Transverse colon (tissue), 4 donors: ENCODE results near the gene TPO. TPM values are rescaled to one million over a fixed set of nuclear protein-coding genes. Genes with fewer than 3 reads are reported as not detected.
"Not testable (repeated sequence)": the region's sequence is repeated elsewhere in the genome, so short reads cannot be mapped to it uniquely, and the experiment has no call there.

Experiments
- DNase-seq: peaks from one replicate; pipeline ENCODE4 v3.0.0-alpha.2; 2019
- H3K27ac ChIP-seq, 4 donors: fragments of 200-600 bp; sonication (generic); 2 replicates each; pipeline ENCODE4 v1.5.1; 2016 to 2018; ENCODE audit warnings: inconsistent platforms in 4 of 4
- H3K27me3 ChIP-seq: fragments of 200-600 bp; sonication (generic); 2 replicates; pipeline ENCODE4 v1.5.1; 2017; ENCODE audit warnings: inconsistent platforms
- H3K36me3 ChIP-seq, 4 donors: fragments of 200-600 bp; sonication (generic); 2 replicates each; pipeline ENCODE4 v1.5.1; 2017 to 2019; ENCODE audit warnings: inconsistent platforms in 4 of 4
- H3K4me1 ChIP-seq, 4 donors: fragments of 200-600 bp; sonication (generic); 2 replicates each; pipeline ENCODE4 v1.5.1; 2017 to 2020; ENCODE audit warnings: inconsistent platforms in 4 of 4
- H3K4me3 ChIP-seq, 4 donors: fragments of 200-600 bp; sonication (generic); 1 replicate in 1 of 4; 2 replicates in 3 of 4; pipeline versions ENCODE4 v1.5.1 to v1.6.1; 2017 to 2019; ENCODE audit warnings: inconsistent platforms in 4 of 4
- H3K9me3 ChIP-seq, 2 donors: fragments of 200-600 bp; sonication (generic); 2 replicates each; pipeline ENCODE4 v1.5.1; 2017 to 2019; ENCODE audit warnings: inconsistent platforms in 2 of 2
- CTCF ChIP-seq, 5 experiments: fragments of 200-600 bp in 3 of 5; fragments of 450-650 bp in 2 of 5; sonication (generic) in 3 of 5; IDR thresholded peaks; 1 replicate in 2 of 5; 2 replicates in 3 of 5; pipeline ENCODE4 v1.5.1; 2016 to 2017; ENCODE audit warnings: antibody characterized with exemption in 5 of 5, inconsistent platforms in 3 of 5, mild to moderate bottlenecking in 2 of 5, moderate library complexity in 1 of 5
- EP300 ChIP-seq: sonication (generic); formaldehyde crosslinking; IDR thresholded peaks from one replicate; pipeline ENCODE4 v1.6.1; 2017; ENCODE audit warnings: antibody characterized with exemption, low read depth
- POLR2A ChIP-seq: fragments of 450-650 bp; IDR thresholded peaks from one replicate; pipeline ENCODE4 v1.6.1; 2016; ENCODE audit warnings: antibody characterized with exemption, mild to moderate bottlenecking, moderate library complexity
- POLR2AphosphoS5 ChIP-seq, 3 donors: sonication (generic); formaldehyde crosslinking; IDR thresholded peaks; one replicate each; pipeline ENCODE4 v1.6.1; 2016; ENCODE audit warnings: antibody characterized with exemption in 3 of 3
- WGBS, 2 donors: methylation state at CpG; one replicate each; pipeline ENCODE4 v1.1.5; 2018; ENCODE audit warnings: low coverage in 1 of 2; 5-methylcytosine and 5-hydroxymethylcytosine counted together
- in situ Hi-C, 4 donors: fragments of 200-750 bp; cut with MboI; loops; one replicate each; pipeline versions ENCODE4 v1.15.0 to v1.15.1; 2017; ENCODE audit warnings: low sequenced_read_pairs in 3 of 4, low pct_ligation_motif_present in 1 of 4, low pct_unique_long_range_greater_than_20kb in 1 of 4
- intact Hi-C: fragments of 100-400 bp; cut with DNase I; formaldehyde crosslinking; loops from one replicate; pipeline ENCODE4 v1.15.1; 2023; ENCODE audit warnings: low total_unique reads
- total RNA-seq, 4 donors: library from RNA; depleted of rRNA; stranded (reverse); fragments of >200 nt; gene quantifications; one replicate each; pipeline ENCODE4 v1.1.0, GENCODE V29; 2016

The TPO gene
- total RNA-seq, 4 donors from 2014 or later, result 1.4 to 5.8 (median 3.8) TPM

DNA sequence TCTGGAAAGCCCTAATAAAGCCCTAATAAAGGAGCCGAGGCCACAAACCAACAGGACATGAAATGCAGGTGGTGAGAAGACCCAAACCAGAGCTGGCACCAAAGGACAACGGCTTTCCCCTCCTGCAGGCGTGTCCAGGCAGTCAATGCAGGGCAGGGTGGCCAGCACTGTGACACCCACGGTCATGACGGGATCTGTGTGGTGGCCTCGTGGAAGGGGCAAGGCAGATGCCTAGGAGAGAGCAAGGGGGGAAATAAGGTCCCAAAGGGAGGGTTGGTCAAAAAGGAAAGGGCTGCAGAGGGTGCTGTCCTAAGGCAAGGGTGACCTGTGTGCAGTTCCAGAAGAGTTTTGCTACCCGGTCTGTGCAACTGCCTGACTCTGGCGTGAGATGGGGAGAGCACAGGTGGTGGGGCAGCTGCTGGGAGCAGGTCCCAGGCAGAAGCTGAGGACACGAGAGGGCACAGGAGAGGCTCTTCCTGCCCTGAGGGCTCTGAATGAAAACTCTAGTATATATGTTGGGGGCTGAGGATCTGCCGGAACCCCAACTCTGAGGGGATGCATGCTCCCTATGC lies 156.7 kb downstream of the TPO start:
- no peaks in the 10 kb centered on the region for H3K9me3 ChIP-seq
- no peak overlapping the region for H3K4me3 ChIP-seq
- no peaks in the 10 kb centered on the region for H3K27me3 ChIP-seq
- intact Hi-C loops, result no loop called here
- WGBS, 2 donors, result 61 to 76% methylated on average over 4 to 10 of the region's 10 CpGs
- TF ChIP-seq POLR2AphosphoS5 (IDR thresholded peaks at IDR 0.05) (no peak), EP300 (no peak), POLR2A (no peak), CTCF (IDR thresholded peaks at IDR 0.05) (no peak)
- H3K4me1 ChIP-seq, result no peaks in the 10 kb centered on the region
- no peak overlapping the region for H3K27ac ChIP-seq
- no peaks in the 10 kb centered on the region for H3K36me3 ChIP-seq
- in situ Hi-C loops, result loop anchor here in 1 of 4 donors (25.0 kb wide), 1 partner anchor 858 kb away; no protein-coding TSS in a partner anchor
- DNase-seq, result no peak

- H3K9me3 ChIP-seq, result no peaks in the 10 kb centered on the region
- TF ChIP-seq POLR2A (no peak), POLR2AphosphoS5 (IDR thresholded peaks at IDR 0.05) (no peak), EP300 (no peak), CTCF (IDR thresholded peaks at IDR 0.05) (no peak)
- no peak overlapping the region for H3K27ac ChIP-seq
- no peaks in the 10 kb centered on the region for H3K27me3 ChIP-seq
- H3K4me1 ChIP-seq, result no peaks in the 10 kb centered on the region
- intact Hi-C loops (no loop called here), in situ Hi-C loops (loop anchor here in 1 of 4 donors (25.0 kb wide), 1 partner anchor 859 kb away; no protein-coding TSS in a partner anchor)
- no peak overlapping the region for H3K4me3 ChIP-seq
- no peaks in the 10 kb centered on the region for H3K36me3 ChIP-seq
- DNase-seq, result no peak
- 71% methylated on average over 17 of the region's 17 CpGs; no CpG with 5 or more reads in 1 of the 2 donors for WGBS, 2 donors
These were observed 158.5 kb downstream of the TPO start for GRCh38 chr2:1571477-1572417.

DNA sequence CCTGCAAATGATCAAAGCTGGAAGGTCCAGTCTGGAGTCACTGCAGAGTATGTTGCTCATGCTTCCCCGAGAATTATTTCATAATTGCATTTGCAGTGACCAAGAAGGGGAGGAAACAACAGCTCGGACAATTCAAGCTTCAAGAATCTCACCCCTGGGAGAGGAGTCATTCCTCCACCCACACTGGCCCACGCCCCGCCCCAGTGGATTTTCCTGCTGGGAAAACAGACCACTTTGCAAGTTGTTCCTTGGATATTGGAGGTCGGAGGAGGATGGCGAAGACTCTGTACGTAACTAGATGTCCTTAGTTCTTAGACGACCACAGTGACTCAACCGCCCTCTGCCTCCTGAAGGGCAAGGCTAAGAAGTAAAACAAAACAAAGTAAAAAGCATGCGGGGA lies 159.4 kb downstream of the TPO start:
- intact Hi-C loops (no loop called here), in situ Hi-C loops (loop anchor here in 1 of 4 donors (25.0 kb wide), 1 partner anchor 860 kb away; no protein-coding TSS in a partner anchor)
- H3K36me3 ChIP-seq, result no peaks in the 10 kb centered on the region
- no peak overlapping the region for H3K27ac ChIP-seq
- no peak for TF ChIP-seq CTCF (IDR thresholded peaks at IDR 0.05)
- TF ChIP-seq EP300, result no peak
- no peaks in the 10 kb centered on the region for H3K9me3 ChIP-seq
- H3K27me3 ChIP-seq, result no peaks in the 10 kb centered on the region
- no peak overlapping the region for H3K4me3 ChIP-seq
- WGBS, 2 donors, result 73 to 91% methylated on average over 6 to 10 of the region's 10 CpGs
- H3K4me1 ChIP-seq, result no peaks in the 10 kb centered on the region
- DNase-seq, result no peak

DNA sequence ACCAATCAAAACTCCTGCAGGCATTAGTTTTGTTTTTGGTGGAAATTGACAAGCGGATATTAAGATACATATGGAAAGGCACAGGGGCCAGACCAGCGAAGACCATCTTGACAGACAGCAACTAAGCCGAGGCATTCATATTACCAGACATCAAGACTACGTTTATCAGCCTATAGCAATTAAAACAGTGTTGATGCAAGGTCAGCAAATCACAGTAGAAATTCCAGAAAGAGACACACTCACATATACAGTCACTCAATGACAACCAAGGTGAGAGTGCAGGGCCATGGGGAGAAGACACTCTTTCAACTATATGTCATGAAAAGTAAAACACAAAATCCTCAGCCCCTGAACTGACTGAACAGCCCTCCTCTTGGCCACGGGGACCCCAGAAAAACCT lies 164.6 kb downstream of the TPO start:
- no peaks in the 10 kb centered on the region for H3K9me3 ChIP-seq
- H3K36me3 ChIP-seq, result no peaks in the 10 kb centered on the region
- in situ Hi-C loops (loop anchor here in 3 of 4 donors (25.0 kb wide), 2 partner anchors 159 to 184 kb away; partner anchors contain the start of gene PXDN (in 2 of the 3)), intact Hi-C loops (no loop called here)
- H3K4me3 ChIP-seq, result no peak overlapping the region
- H3K27ac ChIP-seq, result no peak overlapping the region
- DNase-seq, result no peak
- 81 to 90% methylated on average over 2 to 5 of the region's 5 CpGs for WGBS, 2 donors
- no peaks in the 10 kb centered on the region for H3K27me3 ChIP-seq
- no peak for TF ChIP-seq CTCF (IDR thresholded peaks at IDR 0.05)
- TF ChIP-seq POLR2AphosphoS5 (IDR thresholded peaks at IDR 0.05), result no peak
- no peak for TF ChIP-seq POLR2A
- no peak for TF ChIP-seq EP300
- no peaks in the 10 kb centered on the region for H3K4me1 ChIP-seq

GRCh38 chr2:1581257-1581964 lies 168.1 kb downstream of the TPO start:
- H3K4me1 ChIP-seq, H3K9me3 ChIP-seq, intact Hi-C loops, DNase-seq, H3K36me3 ChIP-seq, H3K27ac ChIP-seq, H3K4me3 ChIP-seq, H3K27me3 ChIP-seq: not testable (repeated sequence)
- 92% methylated on average over 14 of the region's 19 CpGs; no CpG with 5 or more reads in 1 of the 2 donors for WGBS, 2 donors
- in situ Hi-C loops, result loop anchor here in 3 of 4 donors (25.0 kb wide), 2 partner anchors 156 to 181 kb away; partner anchors contain the start of gene PXDN (in 2 of the 3)
